Stimulated activated CD8-positive, alpha-beta memory T cell treated with anti-CD3 and anti-CD28 coated beads, Interleukin-12 subunit alpha, Interleukin-12 subunit beta, amount 100 ng/mL, for 4 hours (primary cell): Measurements from ENCODE around the gene SDCBP2.

Source experiments
- DNase-seq: peaks from one replicate; pipeline ENCODE4 v3.0.0-alpha.2; 2020; ENCODE audit warnings: low read depth

Gene SDCBP2

DNA sequence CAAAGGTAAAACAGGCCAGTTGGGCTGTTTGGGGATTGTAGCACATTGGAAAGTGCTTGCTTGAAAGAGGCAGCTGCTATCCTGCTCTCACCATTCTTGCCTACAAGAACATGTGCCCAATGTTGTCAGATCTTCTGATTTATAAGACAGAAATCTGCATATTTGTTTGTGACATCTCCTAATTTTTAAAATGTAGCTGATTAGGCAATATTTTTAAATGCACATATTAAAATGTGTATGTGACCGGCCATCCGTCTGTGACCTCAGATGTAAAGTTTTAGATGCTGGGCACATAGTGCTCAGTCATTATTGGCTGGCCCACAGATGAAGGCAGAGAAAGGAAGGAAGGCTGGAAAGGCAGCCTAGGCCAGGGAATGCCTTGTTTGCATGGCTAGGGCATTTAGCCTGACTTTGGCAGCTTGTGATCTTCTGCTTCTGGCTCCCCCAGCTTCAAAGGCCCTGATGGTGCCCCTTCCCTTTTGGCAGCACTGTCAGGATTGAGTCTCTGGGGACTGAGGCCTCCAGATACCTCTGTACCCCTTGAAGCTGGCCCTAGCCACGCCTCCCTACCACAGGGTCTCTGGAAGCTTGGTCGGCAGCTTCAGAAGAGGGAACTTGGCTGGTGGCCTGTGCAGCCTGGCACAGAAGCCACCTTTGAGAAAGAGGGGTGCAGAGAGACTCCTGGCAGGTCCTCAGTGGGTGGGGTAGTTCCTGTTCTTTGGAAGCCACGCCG is 56.4 kb downstream of the SDCBP2 start:
- no peak for DNase-seq

GRCh38 chr20:1269850-1270249 is 59.1 kb downstream of the SDCBP2 start:
- DNase-seq: no peak

DNA sequence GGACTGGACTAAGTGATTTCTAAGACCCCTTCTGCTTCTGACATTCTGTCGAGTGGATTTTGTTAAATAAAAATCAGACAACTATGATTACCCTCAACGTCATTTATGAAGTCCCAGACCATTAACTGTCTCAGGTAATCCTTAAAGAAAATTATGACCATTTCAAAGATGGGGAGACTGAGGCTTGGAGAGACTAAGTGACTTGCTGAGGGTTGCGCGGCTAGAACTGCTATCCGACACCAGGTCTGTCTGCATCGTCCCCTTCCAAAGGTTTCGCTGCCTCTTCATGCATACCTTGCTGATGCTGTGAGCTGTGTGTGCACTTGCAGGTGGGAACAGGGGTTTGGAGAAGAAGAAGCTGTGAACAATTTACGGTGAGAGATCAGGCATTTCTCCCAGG is 59.7 kb downstream of the SDCBP2 start:
- no peak for DNase-seq

DNA sequence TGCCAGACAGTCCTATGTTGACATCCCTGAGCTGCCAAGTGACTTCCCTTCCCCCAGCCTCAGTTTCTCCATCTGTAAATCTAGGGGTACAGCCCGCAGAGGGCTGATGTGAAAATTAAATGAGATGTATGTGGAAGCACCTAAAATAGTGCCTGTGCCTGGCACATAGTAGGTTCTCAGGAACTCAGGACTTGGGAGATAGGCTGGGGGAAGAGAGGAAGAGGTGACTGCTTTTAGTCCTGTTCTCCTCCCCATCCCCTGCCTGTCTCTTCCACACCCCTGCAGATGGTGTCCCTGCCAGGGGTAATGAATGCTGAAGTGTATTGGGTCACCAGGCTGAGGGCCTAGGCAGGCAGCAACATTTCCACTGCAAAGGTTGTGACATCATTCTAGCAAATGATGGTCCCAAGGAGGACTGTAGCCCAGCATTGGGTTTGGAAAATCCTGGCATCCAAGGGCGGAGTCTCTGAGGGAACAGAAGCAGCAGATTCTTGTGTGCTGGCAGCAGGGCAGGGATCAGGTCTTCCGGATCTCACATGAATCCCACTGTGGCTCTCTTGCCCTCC is 61.0 kb downstream of the SDCBP2 start:
- DNase-seq: no peak

GRCh38 chr20:1267161-1267560 is 61.8 kb downstream of the SDCBP2 start:
- no peak for DNase-seq

- DNase-seq: peak; percentile 50
Measured at GRCh38 chr20:1266167-1266973, 62.6 kb downstream of the SDCBP2 start, which contains the start of gene SNPH. SNPH (plus strand) TSS chr20:1266294; CDS start chr20:1296240, 29,946 bp downstream.

DNA sequence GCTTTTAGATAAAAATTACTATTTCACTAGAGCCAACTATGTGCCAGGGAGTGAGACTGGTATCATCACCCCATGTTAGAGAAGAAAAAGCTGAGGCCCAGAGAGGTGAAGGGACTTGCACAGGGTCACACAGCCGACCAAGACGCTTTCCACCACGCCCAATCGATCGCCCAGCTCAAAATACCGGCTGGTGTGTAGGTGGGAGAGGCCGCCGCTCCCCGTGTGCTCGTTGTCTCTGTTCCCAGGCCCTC is 63.1 kb downstream of the SDCBP2 start:
- no peak for DNase-seq

DNA sequence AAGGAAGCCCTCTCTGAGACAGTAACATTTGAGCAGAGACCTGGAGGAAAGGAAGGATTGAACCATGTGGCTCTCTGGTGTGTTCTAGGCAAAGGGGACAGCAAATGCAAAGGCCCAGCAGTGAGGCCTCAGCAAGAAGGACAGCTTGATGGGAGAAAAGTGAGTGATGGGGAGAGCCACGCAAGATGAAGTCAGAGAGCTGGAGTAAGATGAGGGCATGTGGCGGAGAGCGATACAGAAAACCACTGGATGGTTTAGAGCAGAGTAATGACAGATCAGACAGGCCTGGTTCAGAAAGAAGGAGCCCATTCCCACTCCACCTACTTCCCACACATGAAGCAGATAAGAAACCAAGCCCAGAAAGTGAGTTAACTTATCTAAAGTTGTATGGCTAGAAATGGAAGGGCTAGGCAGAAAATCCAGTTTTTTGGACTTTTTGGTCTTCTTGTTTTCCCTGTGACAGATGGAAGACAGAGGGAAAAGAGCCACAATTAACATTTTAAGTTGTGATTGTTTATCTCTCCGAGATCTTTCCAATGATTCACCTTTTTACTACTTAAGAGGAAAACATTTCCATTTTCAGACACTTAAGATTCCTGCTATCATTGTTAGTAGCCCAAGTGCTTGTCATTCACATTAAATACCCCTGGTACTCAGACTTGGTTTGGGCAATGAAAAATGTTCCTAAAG is 63.6 kb downstream of the SDCBP2 start:
- no peak for DNase-seq

DNA sequence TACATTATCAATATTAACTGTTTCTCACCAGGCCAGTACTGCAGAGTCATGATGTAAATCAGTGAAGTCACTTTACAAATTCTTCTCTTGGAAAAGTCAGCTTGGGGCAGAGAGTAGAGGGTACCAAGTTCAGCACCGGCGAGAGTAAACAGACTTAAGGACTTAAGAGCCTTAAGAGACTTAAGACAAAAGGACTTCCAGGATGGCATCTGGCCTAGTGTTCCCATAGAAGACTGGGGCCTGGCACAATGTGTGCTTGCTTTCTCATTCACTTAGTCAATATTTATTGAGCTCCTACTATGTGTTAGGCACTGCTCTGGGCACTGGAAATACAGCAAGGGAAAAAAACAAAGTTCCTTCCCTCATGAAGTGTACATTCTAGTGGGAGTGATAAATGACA is 64.2 kb downstream of the SDCBP2 start:
- no peak for DNase-seq

DNA sequence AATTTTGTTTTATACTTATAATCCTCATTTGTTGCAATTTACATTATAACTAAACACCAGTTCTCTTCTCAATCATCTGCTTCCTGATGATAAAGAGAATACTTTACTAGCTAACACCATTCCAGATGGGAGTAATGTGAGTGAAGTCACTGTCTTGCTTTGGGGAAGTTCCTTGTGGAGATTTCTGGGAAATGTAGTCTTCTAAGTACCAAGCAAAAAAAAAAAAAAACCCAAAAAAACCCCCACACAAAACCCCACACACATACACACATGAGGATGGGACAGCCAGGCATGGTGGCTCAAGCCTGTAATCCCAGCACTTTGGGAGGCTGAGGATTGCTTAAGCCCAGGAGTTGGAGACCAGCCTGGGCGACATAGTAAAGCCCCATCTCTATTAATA is 65.1 kb downstream of the SDCBP2 start:
- DNase-seq: no peak
